SK-N-SH (cell line): ENCODE results near the gene MIDN. TPM values are rescaled to one million over a fixed set of nuclear protein-coding genes. Genes with fewer than 3 reads are reported as not detected.

ENCODE experiments used
- CTCF ChIA-PET: fragments of 300-600, 350-600 bp; formaldehyde crosslinking; extraction: SDS; loops from one replicate; lab custom pipeline; 2021; lab: Yijun Ruan, JAX
- POLR2A ChIA-PET: fragments of 350-600 bp; sonication (Branson Sonifier 250); formaldehyde crosslinking; extraction: SDS; loops from one replicate; lab custom pipeline; 2020; ENCODE audit warnings: antibody characterized with exemption, inconsistent platforms; lab: Yijun Ruan, JAX
- DNase-seq: peaks from one replicate; pipeline ENCODE4 v3.0.0; 2012
- H2AFZ ChIP-seq: fragments of 200-600 bp; sonication (generic); 2 replicates; pipeline ENCODE4 v1.8.1; 2016; ENCODE audit warnings: antibody characterized with exemption, mild to moderate bottlenecking, low read depth
- H3F3A ChIP-seq: fragments of 200-600 bp; sonication (generic); replicated peaks from 2 replicates; pipeline ENCODE3; 2016; ENCODE audit warnings: antibody characterized with exemption, mild to moderate bottlenecking; ENCODE audit not compliant: insufficient read depth
- H3K27ac ChIP-seq, 2 experiments: fragments of 200-500 bp in 1 of 2; fragments of 200-600 bp in 1 of 2; sonication (Bioruptor generic) in 1 of 2; sonication (generic), shearing (Covaris generic) in 1 of 2; 2 replicates each; pipeline versions ENCODE4 v1.5.1 to v1.6.1; 2014 to 2016; ENCODE audit warnings: low read depth in 2 of 2, inconsistent platforms in 1 of 2, low read length in 1 of 2, mild to moderate bottlenecking in 1 of 2, mixed read lengths in 1 of 2
- H3K27me3 ChIP-seq: fragments of 200-600 bp; sonication (generic), shearing (Covaris generic); 2 replicates; pipeline ENCODE4 v1.6.1; 2016; ENCODE audit warnings: mixed run types; ENCODE audit not compliant: insufficient read depth
- H3K36me3 ChIP-seq, 2 experiments: fragments of 200-500 bp in 1 of 2; fragments of 200-600 bp in 1 of 2; sonication (Bioruptor generic) in 1 of 2; sonication (generic) in 1 of 2; replicated peaks in 1 of 2; 2 replicates each; pipeline versions ENCODE3 to v1.5.1; 2014 to 2016; ENCODE audit warnings: low read length in 1 of 2, mild to moderate bottlenecking in 1 of 2; ENCODE audit not compliant: insufficient read depth in 2 of 2, control insufficient read depth in 1 of 2
- H3K4me1 ChIP-seq, 2 experiments: fragments of 200-500 bp in 1 of 2; fragments of 200-600 bp in 1 of 2; sonication (Bioruptor generic) in 1 of 2; sonication (generic), shearing (Covaris generic) in 1 of 2; 2 replicates each; pipeline versions ENCODE4 v1.5.1 to v1.6.1; 2014 to 2016; ENCODE audit warnings: low read depth in 1 of 2, low read length in 1 of 2, mixed run types in 1 of 2; ENCODE audit not compliant: insufficient read depth in 2 of 2, control insufficient read depth in 1 of 2
- H3K4me2 ChIP-seq: fragments of 200-600 bp; sonication (generic), shearing (Covaris generic); 2 replicates; pipeline ENCODE4 v1.6.1; 2017; ENCODE audit warnings: mixed run types
- H3K4me3 ChIP-seq, 2 experiments: fragments of 200-500 bp in 1 of 2; fragments of 200-600 bp in 1 of 2; sonication (Bioruptor generic) in 1 of 2; sonication (generic), shearing (Covaris generic) in 1 of 2; 2 replicates each; pipeline versions ENCODE4 v1.5.1 to v1.8.1; 2014 to 2016; ENCODE audit warnings: low read depth in 2 of 2, inconsistent platforms in 1 of 2, low read length in 1 of 2, mild to moderate bottlenecking in 1 of 2, mixed read lengths in 1 of 2, moderate library complexity in 1 of 2
- H3K79me2 ChIP-seq: fragments of 200-600 bp; sonication (generic); 2 replicates; pipeline ENCODE4 v1.8.1; 2017; ENCODE audit warnings: mild to moderate bottlenecking; ENCODE audit not compliant: insufficient read depth
- H3K9ac ChIP-seq: fragments of 200-600 bp; sonication (generic); 2 replicates; pipeline ENCODE4 v1.6.1; 2017; ENCODE audit warnings: mixed run types
- H3K9me2 ChIP-seq: fragments of 200-600 bp; sonication (generic); 2 replicates; pipeline ENCODE4 v1.6.1; 2017; ENCODE audit warnings: mixed run types
- H3K9me3 ChIP-seq: fragments of 200-600 bp; sonication (generic); 2 replicates; pipeline ENCODE4 v1.6.1; 2017; ENCODE audit warnings: mixed run types, mild to moderate bottlenecking, moderate library complexity
- H4K20me1 ChIP-seq: fragments of 200-600 bp; sonication (generic); 2 replicates; pipeline ENCODE4 v1.6.1; 2017; ENCODE audit warnings: mild to moderate bottlenecking, mixed run types; ENCODE audit not compliant: insufficient read depth
- CHD2 ChIP-seq: fragments of 150-350 bp; IDR thresholded peaks from 2 replicates; pipeline ENCODE4 v1.6.1; 2018; ENCODE audit warnings: low read length; ENCODE audit not compliant: partially characterized antibody
- CTCF ChIP-seq: fragments of 200-600 bp; sonication (generic); IDR thresholded peaks from 2 replicates; pipeline ENCODE4 v1.6.1; 2017; ENCODE audit warnings: antibody characterized with exemption, mild to moderate bottlenecking, moderate library complexity
- ELF1 ChIP-seq: IDR thresholded peaks from 2 replicates; pipeline ENCODE4 v1.4.0; 2012
- EP300 ChIP-seq, 2 experiments: IDR thresholded peaks; 2 replicates each; pipeline versions ENCODE4 v1.4.0 to v1.6.1; 2012; ENCODE audit warnings: borderline replicate concordance in 1 of 2, low read depth in 1 of 2, low read length in 1 of 2
- IRF3 ChIP-seq: fragments of 150-350 bp; IDR thresholded peaks from 2 replicates; pipeline ENCODE4 v1.6.1; 2016; ENCODE audit warnings: mild to moderate bottlenecking, low read depth, low read length
- JUND ChIP-seq: IDR thresholded peaks from 2 replicates; pipeline ENCODE4 v1.4.0; 2012
- MAX ChIP-seq: IDR thresholded peaks from 2 replicates; pipeline ENCODE4 v1.4.0; 2012; ENCODE audit warnings: low read depth
- MXI1 ChIP-seq: IDR thresholded peaks from 2 replicates; pipeline ENCODE4 v1.6.1; 2012; ENCODE audit warnings: mild to moderate bottlenecking, low read depth, low read length, improper control_type of control experiment
- NRF1 ChIP-seq: IDR thresholded peaks from 2 replicates; pipeline ENCODE4 v1.6.1; 2012; ENCODE audit warnings: low read depth, mild to moderate bottlenecking, low read length
- RAD21 ChIP-seq: IDR thresholded peaks from 2 replicates; pipeline ENCODE4 v1.6.1; 2012; ENCODE audit warnings: mild to moderate bottlenecking, low read length
- REST ChIP-seq: IDR thresholded peaks from 2 replicates; pipeline ENCODE4 v1.6.1; 2012; ENCODE audit warnings: mild to moderate bottlenecking, low read depth, low read length, moderate library complexity
- RFX5 ChIP-seq: IDR thresholded peaks from 2 replicates; pipeline ENCODE4 v1.6.1; 2012; ENCODE audit warnings: mild to moderate bottlenecking, improper control_type of control experiment, low read length
- RXRA ChIP-seq: IDR thresholded peaks from 2 replicates; pipeline ENCODE4 v1.4.0; 2012; ENCODE audit warnings: low read depth, mild to moderate bottlenecking, borderline replicate concordance
- SIN3A ChIP-seq: IDR thresholded peaks from 2 replicates; pipeline ENCODE4 v1.6.1; 2012; ENCODE audit warnings: low read depth, mild to moderate bottlenecking, low read length, moderate library complexity, borderline replicate concordance
- TEAD4 ChIP-seq: IDR thresholded peaks from 2 replicates; pipeline ENCODE4 v1.4.0; 2012; ENCODE audit warnings: mild to moderate bottlenecking, borderline replicate concordance; ENCODE audit not compliant: insufficient read depth
- WGBS: methylation state at CpG from one replicate; pipeline ENCODE4 v1.1.6; 2017; ENCODE audit warnings: low lambda C conversion rate; 5-methylcytosine and 5-hydroxymethylcytosine counted together
- polyA plus RNA-seq, 3 experiments: library from polyadenylated mRNA; depleted of rRNA; stranded (reverse); fragments of >200 nt; gene quantifications; 2 replicates each; pipeline ENCODE4 v1.2.3, GENCODE V29; 2012

Gene MIDN
- polyA plus RNA-seq, 1 of the 3 experiments (the other 2 are of a cell fraction) = 13.9 TPM

- TF ChIP-seq CTCF = no peak
- no peak for TF ChIP-seq RAD21
Measured at GRCh38 chr19:1227304-1228054, 20.9 kb upstream of the MIDN start (continued).

GRCh38 chr19:1228161-1228957 lies 20.0 kb upstream of the MIDN start:
- 98% methylated on average over 95 of the region's 100 CpGs for WGBS
- no peaks in the 10 kb centered on the region for H3K9me3 ChIP-seq
- H2AFZ ChIP-seq = no peak overlapping the region
- DNase-seq = no peak
- H3K36me3 ChIP-seq = peaks cover 0 to 51% of the 10 kb centered on the region in 2 experiments
- no peak overlapping the region for H3K27ac ChIP-seq
- no peaks in the 10 kb centered on the region for H3K9me2 ChIP-seq
- no peaks in the 10 kb centered on the region for H3K27me3 ChIP-seq
- peaks cover 19% of the 10 kb centered on the region for H4K20me1 ChIP-seq
- ChIA-PET POLR2A (interaction anchor here (1.1 kb wide), 1 partner anchor 41 kb away, joined by 3 read pairs; no protein-coding TSS in a partner anchor), CTCF (interaction anchor here (1.0 to 2.3 kb wide), 3 partner anchors 12 to 39 kb away, joined by 3 to 5 read pairs (median 4); no protein-coding TSS in a partner anchor)
- H3K79me2 ChIP-seq = no peaks in the 10 kb centered on the region
- H3K9ac ChIP-seq = no peak overlapping the region
- H3K4me2 ChIP-seq = no peak overlapping the region
- peaks cover 7% of the 10 kb centered on the region for H3F3A ChIP-seq
- H3K4me3 ChIP-seq = no peak overlapping the region
- H3K4me1 ChIP-seq = no peaks in the 10 kb centered on the region; a peak in 1 of 4 replicates
- TF ChIP-seq RFX5 (no peak), NRF1 (no peak), RXRA (no peak), SIN3A (no peak), EP300 (IDR thresholded peaks at IDR 0.05; ENCODE audit: borderline replicate concordance in 1 of 2, low read depth in 1 of 2, low read length in 1 of 2) (no peak), CHD2 (no peak), RAD21 (no peak), REST (no peak), IRF3 (no peak), TEAD4 (no peak), MAX (no peak), MXI1 (no peak), ELF1 (no peak), JUND (no peak)
